Calu3 (cell line): Measurements from ENCODE around the gene PRDX3. TPM values are rescaled to one million over a fixed set of nuclear protein-coding genes. Genes with fewer than 3 reads are reported as not detected.

Experiments
- BruUV-seq: library from RNA; stranded (reverse); fragments of 400-500 nt; replicated peaks from 2 replicates; lab custom pipeline; 2021; lab: Mats Ljungman, UMichigan
- CTCF ChIA-PET: fragments of 300-600 bp; sonication (Branson Sonifier 250); formaldehyde crosslinking; loops from one replicate; lab custom pipeline; 2022; ENCODE audit warnings: antibody characterized with exemption; lab: Charles Lee
- DNase-seq: peaks from one replicate; pipeline ENCODE4 v3.0.0; 2022
- H3K27ac Mint-ChIP-seq: one replicate; pipeline ENCODE4 v1.8.0; 2022; ENCODE audit warnings: mixed read lengths; ENCODE audit not compliant: unreplicated experiment
- H3K27me3 Mint-ChIP-seq: one replicate; pipeline ENCODE4 v1.8.0; 2022; ENCODE audit warnings: mixed read lengths; ENCODE audit not compliant: unreplicated experiment
- H3K36me3 Mint-ChIP-seq: one replicate; pipeline ENCODE4 v1.8.0; 2022; ENCODE audit warnings: mild to moderate bottlenecking, moderate library complexity, mixed read lengths; ENCODE audit not compliant: insufficient read depth, unreplicated experiment
- H3K4me1 Mint-ChIP-seq: one replicate; pipeline ENCODE4 v1.8.0; 2022; ENCODE audit warnings: mild to moderate bottlenecking, low read depth, mixed read lengths; ENCODE audit not compliant: unreplicated experiment
- H3K4me3 Mint-ChIP-seq: one replicate; pipeline ENCODE4 v1.8.0; 2022; ENCODE audit warnings: mild to moderate bottlenecking, low read depth, moderate library complexity, mixed read lengths; ENCODE audit not compliant: unreplicated experiment
- H3K9me3 Mint-ChIP-seq: one replicate; pipeline ENCODE4 v1.8.0; 2022; ENCODE audit warnings: low read depth, mixed read lengths; ENCODE audit not compliant: unreplicated experiment
- intact Hi-C: fragments of 100-400 bp; cut with micrococcal nuclease; formaldehyde crosslinking; loops from one replicate; pipeline ENCODE4 v1.10.0; 2022; ENCODE audit not compliant: unreplicated experiment
- total RNA-seq: library from RNA; stranded (reverse); gene quantifications from 2 replicates; pipeline ENCODE4 v1.2.3, GENCODE V29; 2022
- TF ChIP-seq, protein P1 (sequence below): fragments of 200-600 bp; IDR thresholded peaks from one replicate; pipeline ENCODE4 v1.8.0; 2022; ENCODE audit warnings: antibody characterized with exemption; ENCODE audit not compliant: unreplicated experiment

The PRDX3 gene
- total RNA-seq, 1 experiment from 2014 or later, result 114 TPM

DNA sequence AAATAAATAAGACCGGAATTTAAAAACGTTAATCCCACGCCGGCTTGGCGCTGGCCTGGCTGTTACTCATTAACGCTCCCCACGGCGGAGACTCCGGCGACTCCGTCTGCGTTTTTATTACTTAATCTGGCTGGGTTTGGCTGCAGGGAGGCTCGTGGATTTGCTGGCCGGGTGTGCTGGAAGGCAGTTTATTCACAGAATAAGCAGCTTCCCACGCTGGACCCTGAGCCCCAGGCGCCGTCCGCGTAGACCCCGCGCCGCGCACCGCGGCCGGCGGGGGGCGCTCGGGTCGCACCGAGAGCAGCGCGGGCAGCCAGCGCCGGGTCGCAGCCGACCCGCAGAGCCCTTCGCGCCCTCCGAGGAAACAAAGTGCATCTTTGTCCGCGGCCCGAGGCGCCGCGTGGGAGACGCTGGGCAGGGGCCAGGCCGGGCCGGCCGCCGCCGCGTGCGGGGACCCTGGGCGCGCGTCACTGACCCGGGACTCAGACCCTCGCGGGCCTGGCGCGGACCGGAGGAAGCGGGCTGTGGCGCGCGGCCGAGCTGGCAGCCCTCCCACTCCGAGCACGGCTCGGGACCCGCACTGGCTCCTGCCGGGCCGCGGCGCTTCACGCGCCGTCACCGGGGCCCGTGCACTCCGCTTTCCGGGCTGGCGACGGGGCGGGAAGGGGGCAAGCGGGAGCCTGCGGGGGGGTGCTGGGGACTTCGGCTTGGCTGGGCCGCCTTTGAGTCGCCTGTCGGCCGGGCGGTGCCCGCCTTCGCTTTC lies 28.2 kb upstream of the PRDX3 start:
- intact Hi-C loops, result loop anchor here (10.0 kb wide), 1 partner anchor 68 kb away; no protein-coding TSS in a partner anchor
- Mint-ChIP-seq H3K27me3 (peaks cover 8% of the 10 kb centered on the region), H3K4me1 (peaks cover 19% of the 10 kb centered on the region), H3K9me3 (no peaks in the 10 kb centered on the region), H3K36me3 (peaks cover 26% of the 10 kb centered on the region), H3K27ac (peak overlapping the region; percentile 98), H3K4me3 (peak overlapping the region; percentile 83)
- BruUV-seq, result no TSS peak
- TF ChIP-seq, protein P1, sequence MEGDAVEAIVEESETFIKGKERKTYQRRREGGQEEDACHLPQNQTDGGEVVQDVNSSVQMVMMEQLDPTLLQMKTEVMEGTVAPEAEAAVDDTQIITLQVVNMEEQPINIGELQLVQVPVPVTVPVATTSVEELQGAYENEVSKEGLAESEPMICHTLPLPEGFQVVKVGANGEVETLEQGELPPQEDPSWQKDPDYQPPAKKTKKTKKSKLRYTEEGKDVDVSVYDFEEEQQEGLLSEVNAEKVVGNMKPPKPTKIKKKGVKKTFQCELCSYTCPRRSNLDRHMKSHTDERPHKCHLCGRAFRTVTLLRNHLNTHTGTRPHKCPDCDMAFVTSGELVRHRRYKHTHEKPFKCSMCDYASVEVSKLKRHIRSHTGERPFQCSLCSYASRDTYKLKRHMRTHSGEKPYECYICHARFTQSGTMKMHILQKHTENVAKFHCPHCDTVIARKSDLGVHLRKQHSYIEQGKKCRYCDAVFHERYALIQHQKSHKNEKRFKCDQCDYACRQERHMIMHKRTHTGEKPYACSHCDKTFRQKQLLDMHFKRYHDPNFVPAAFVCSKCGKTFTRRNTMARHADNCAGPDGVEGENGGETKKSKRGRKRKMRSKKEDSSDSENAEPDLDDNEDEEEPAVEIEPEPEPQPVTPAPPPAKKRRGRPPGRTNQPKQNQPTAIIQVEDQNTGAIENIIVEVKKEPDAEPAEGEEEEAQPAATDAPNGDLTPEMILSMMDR, result peak; percentile 69
- CTCF ChIA-PET, result interaction anchor here (0.6 to 2.0 kb wide), 5 partner anchors 22 to 283 kb away, joined by 3 to 7 read pairs (median 4); no protein-coding TSS in a partner anchor
- peak; percentile 68 for DNase-seq

DNA sequence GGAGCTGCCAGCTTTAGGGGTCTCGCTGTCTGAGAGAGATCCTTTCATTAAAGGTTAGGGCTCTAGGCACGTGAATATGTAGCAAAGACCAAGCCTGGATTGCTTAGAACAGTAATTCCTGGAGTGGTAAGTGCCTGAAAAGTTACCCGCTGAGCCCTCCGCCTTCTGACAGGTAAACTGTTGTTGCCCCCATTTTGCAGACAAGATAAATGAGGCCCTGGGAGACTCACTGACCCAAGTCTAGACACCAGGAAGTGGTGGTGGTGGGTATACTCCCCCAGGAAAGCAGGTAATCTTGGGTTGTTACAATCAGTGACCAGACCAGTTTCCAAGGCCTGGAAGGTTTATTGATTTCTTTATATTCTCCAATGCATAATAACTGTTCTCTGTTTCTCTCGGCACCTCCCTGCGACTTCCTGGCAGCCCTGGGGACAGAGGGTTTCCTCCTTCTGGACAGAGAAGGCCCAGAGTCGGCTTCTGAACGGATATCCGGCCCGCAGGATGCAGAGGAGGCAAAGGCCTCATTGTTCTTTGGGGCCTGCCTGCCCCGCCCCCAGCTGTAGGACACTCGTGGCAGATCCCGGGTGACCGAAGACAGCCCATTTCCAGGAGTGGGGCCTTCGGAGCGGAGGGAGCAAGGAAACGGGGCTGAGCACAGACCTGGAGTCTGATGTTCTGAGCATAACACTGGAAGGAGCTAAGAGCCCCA lies 27.4 kb upstream of the PRDX3 start:
- Mint-ChIP-seq H3K27me3 (peaks cover 8% of the 10 kb centered on the region), H3K4me3 (peak overlapping the region; percentile 80), H3K9me3 (no peaks in the 10 kb centered on the region), H3K4me1 (peaks cover 19% of the 10 kb centered on the region), H3K27ac (peak overlapping the region; percentile 98), H3K36me3 (peaks cover 26% of the 10 kb centered on the region)
- CTCF ChIA-PET, result interaction anchor here (0.7 to 2.0 kb wide), 3 partner anchors 25 to 284 kb away, joined by 3 to 7 read pairs (median 7); no protein-coding TSS in a partner anchor
- BruUV-seq, result TSS peak; percentile 86
- peak; percentile 72 for DNase-seq
- TF ChIP-seq, protein P1, result no peak
- intact Hi-C loops, result loop anchor here (10.0 kb wide), 1 partner anchor 69 kb away; no protein-coding TSS in a partner anchor

DNA sequence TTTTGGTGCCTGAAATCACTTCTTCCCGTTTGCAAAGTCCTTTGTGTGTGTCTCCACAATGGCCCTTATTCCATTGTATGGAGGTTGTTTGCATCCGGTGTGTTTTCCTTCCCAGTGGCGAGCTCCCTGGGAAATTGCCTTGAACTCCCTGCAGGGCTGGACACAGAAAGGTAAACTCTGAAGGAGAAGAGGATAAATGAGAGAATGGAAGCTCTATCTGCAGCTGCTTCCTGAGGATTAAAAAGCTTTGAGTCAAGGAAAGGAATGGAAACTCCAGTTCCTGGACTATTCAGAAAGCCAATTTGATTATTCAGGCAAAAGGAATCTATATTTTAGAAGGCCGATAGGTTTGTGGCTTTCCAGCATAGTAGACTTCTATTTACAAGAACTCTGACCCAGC lies 24.4 kb upstream of the PRDX3 start:
- Mint-ChIP-seq H3K27me3 (peaks cover under 1% of the 10 kb centered on the region), H3K4me1 (peaks cover 8% of the 10 kb centered on the region), H3K36me3 (peaks cover 19% of the 10 kb centered on the region), H3K27ac (no peak overlapping the region), H3K4me3 (no peak overlapping the region), H3K9me3 (no peaks in the 10 kb centered on the region)
- no peak for DNase-seq
- TF ChIP-seq, protein P1, result no peak
- BruUV-seq, result no TSS peak
- CTCF ChIA-PET, result interaction anchor here (1.2 kb wide), 1 partner anchor 242 kb away, joined by 3 read pairs; no protein-coding TSS in a partner anchor
- intact Hi-C loops, result loop anchor here (10.0 kb wide), 1 partner anchor 72 kb away; no protein-coding TSS in a partner anchor

DNA sequence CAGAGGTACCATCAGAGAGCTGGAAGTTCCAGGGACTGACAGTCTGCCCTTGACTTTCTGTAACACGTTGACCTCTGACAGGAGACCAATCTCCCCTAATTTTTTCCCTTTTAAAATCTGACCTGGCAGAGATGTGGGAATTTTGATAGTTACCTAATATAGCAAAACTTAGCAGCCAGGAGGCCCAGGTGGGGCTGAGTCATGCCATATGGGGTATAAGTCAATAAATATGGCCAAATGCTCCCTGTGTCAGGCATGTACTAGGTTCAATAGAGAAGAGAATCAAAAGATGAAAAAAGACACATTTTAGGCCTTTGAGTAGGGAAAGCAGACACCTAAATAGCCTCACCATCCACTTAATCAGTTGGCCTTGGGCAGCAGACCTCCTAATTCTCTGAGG lies 22.6 kb upstream of the PRDX3 start:
- no peak for DNase-seq
- TF ChIP-seq, protein P1, result no peak
- no peak overlapping the region for H3K27ac Mint-ChIP-seq
- no peaks in the 10 kb centered on the region for H3K9me3 Mint-ChIP-seq
- intact Hi-C loops, result loop anchor here (10.0 kb wide), 1 partner anchor 74 kb away; no protein-coding TSS in a partner anchor
- no peaks in the 10 kb centered on the region for H3K27me3 Mint-ChIP-seq
- peaks cover 3% of the 10 kb centered on the region for H3K4me1 Mint-ChIP-seq
- CTCF ChIA-PET, result no interaction called here
- peaks cover 5% of the 10 kb centered on the region for H3K36me3 Mint-ChIP-seq
- no TSS peak for BruUV-seq
- H3K4me3 Mint-ChIP-seq, result no peak overlapping the region
